ENCODE results near the gene SOX6. TPM values are rescaled to one million over a fixed set of nuclear protein-coding genes. Genes with fewer than 3 reads are reported as not detected.

The SOX6 gene
- total and polyA plus RNA-seq, 2 donors (not counting 3 experiments of a cell fraction or from before 2014, with no cell fraction given): 0.14 to 3.7 TPM

DNA sequence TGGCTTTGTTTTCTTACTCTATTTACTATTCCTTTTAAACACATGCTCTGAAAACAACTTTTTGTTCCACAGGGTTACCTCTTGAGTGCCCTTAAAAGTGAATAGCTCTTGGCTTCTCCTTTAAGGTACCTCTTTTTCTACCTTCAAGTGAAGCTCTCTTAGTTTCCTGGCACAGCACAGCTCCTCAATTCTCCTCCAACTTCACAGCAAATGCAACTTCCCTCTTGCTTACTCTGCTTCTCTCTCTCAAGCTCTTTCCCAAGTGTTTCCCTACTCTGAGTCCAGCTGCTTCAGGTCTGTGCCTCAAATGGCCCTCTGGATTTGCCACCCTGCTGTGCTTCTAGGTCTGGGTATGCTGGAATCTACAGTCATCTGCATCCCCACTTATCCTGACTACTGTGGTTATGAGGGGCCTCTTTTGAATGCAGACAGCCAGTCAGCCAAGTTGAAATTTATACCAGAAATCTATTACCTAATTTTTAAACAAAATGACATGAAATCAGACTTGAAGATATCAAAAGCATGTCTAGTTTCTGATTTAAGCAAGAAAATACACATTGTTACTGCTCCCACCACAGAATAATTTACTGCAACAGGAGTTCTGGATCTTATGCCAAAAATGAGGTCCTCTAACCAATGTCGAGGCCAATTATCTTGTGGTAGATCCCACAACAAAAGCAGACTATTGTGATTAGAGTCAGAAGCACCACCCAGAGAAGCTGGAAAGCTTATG, 371.1 kb downstream of the SOX6 start:
- H3K9me1 ChIP-seq (replicated peaks; ENCODE audit: control insufficient read depth, extremely low read depth, insufficient read depth, low read length): no peaks in the 10 kb centered on the region
- no peak overlapping the region for H3K4me3 ChIP-seq (replicated peaks in 1 of 3; ENCODE audit: insufficient read depth in 1 of 3, low read depth in 1 of 3, low read length in 3 of 3)
- FAIRE-seq (no peak), DNase-seq (ENCODE audit: low read depth, low spot score) (no peak)
- no peak overlapping the region for H2AFZ ChIP-seq (ENCODE audit: low read depth, low read length)
- no peaks in the 10 kb centered on the region for H3K9me3 ChIP-seq (replicated peaks; ENCODE audit: control insufficient read depth, insufficient read depth, low read length)
- ChIA-PET POLR2A (no interaction called here), CTCF (interaction anchor here (1.5 kb wide), 1 partner anchor 44 kb away, joined by 5 read pairs; no protein-coding TSS in a partner anchor)
- H3K9ac ChIP-seq (replicated peaks; ENCODE audit: extremely low read depth, insufficient read depth, low read length): no peak overlapping the region
- no peaks in the 10 kb centered on the region for H3K36me3 ChIP-seq (ENCODE audit: control insufficient read depth in 2 of 2, extremely low read depth in 1 of 2, insufficient read depth in 2 of 2, low read length in 2 of 2)
- H3K27ac ChIP-seq (ENCODE audit: insufficient read depth, low read depth, low read length): no peak overlapping the region
- no peaks in the 10 kb centered on the region for H3K79me2 ChIP-seq (ENCODE audit: control insufficient read depth, insufficient read depth, low read length)
- TF ChIP-seq MYC (IDR thresholded peaks at IDR 0.05; ENCODE audit: low read depth, low read length): no peak
- no peak for TF ChIP-seq JUN (IDR thresholded peaks at IDR 0.05; ENCODE audit: borderline replicate concordance, insufficient read depth, insufficient read length, low read depth)
- H3K4me2 ChIP-seq (ENCODE audit: insufficient read depth, low read length): no peak overlapping the region
- no peaks in the 10 kb centered on the region for H3K27me3 ChIP-seq (ENCODE audit: control insufficient read depth in 2 of 2, insufficient read depth in 2 of 2, low read length in 2 of 2)
- H3K4me1 ChIP-seq (ENCODE audit: control insufficient read depth, extremely low read depth, insufficient read depth, low read length): no peaks in the 10 kb centered on the region
- no peaks in the 10 kb centered on the region for H4K20me1 ChIP-seq (replicated peaks; ENCODE audit: control insufficient read depth, extremely low read depth, insufficient read depth, low read length)
- intact Hi-C loops (cut with micrococcal nuclease) (no loop called here), dilution Hi-C loops (cut with MboI; ENCODE audit: extremely low pct_ligation_motif_present, low sequenced_read_pairs) (no loop called here)
- BruUV-seq (replicated peaks): no TSS peak

- Histone ChIP-seq H3K27me3 (ENCODE audit: control insufficient read depth in 2 of 2, insufficient read depth in 2 of 2, low read length in 2 of 2) (no peaks in the 10 kb centered on the region), H3K9me3 (replicated peaks; ENCODE audit: control insufficient read depth, insufficient read depth, low read length) (no peaks in the 10 kb centered on the region), H3K4me3 (replicated peaks in 1 of 3; ENCODE audit: insufficient read depth in 1 of 3, low read depth in 1 of 3, low read length in 3 of 3) (no peak overlapping the region), H3K4me2 (ENCODE audit: insufficient read depth, low read length) (no peak overlapping the region), H3K9ac (replicated peaks; ENCODE audit: extremely low read depth, insufficient read depth, low read length) (no peak overlapping the region), H3K9me1 (replicated peaks; ENCODE audit: control insufficient read depth, extremely low read depth, insufficient read depth, low read length) (no peaks in the 10 kb centered on the region), H2AFZ (ENCODE audit: low read depth, low read length) (no peak overlapping the region), H3K36me3 (ENCODE audit: control insufficient read depth in 2 of 2, extremely low read depth in 1 of 2, insufficient read depth in 2 of 2, low read length in 2 of 2) (no peaks in the 10 kb centered on the region), H3K4me1 (ENCODE audit: control insufficient read depth, extremely low read depth, insufficient read depth, low read length) (no peaks in the 10 kb centered on the region), H4K20me1 (replicated peaks; ENCODE audit: control insufficient read depth, extremely low read depth, insufficient read depth, low read length) (no peaks in the 10 kb centered on the region), H3K27ac (ENCODE audit: insufficient read depth, low read depth, low read length) (no peak overlapping the region), H3K79me2 (ENCODE audit: control insufficient read depth, insufficient read depth, low read length) (no peaks in the 10 kb centered on the region)
- ChIA-PET POLR2A (no interaction called here), CTCF (interaction anchor here (1.0 kb wide), 1 partner anchor 41 kb away, joined by 3 read pairs; no protein-coding TSS in a partner anchor)
- no peak for FAIRE-seq
- DNase-seq (ENCODE audit: low read depth, low spot score): peak; percentile 44
- intact Hi-C loops (cut with micrococcal nuclease): no loop called here
- no TSS peak for BruUV-seq (replicated peaks)
- dilution Hi-C loops (cut with MboI; ENCODE audit: extremely low pct_ligation_motif_present, low sequenced_read_pairs): no loop called here
- TF ChIP-seq EZH2 (IDR thresholded peaks at IDR 0.05; ENCODE audit: borderline replicate concordance, low read depth, low read length, severe bottlenecking) (no peak), POLR2A (IDR thresholded peaks at IDR 0.05; ENCODE audit: low read depth, low read length) (no peak), JUN (IDR thresholded peaks at IDR 0.05; ENCODE audit: borderline replicate concordance, insufficient read depth, insufficient read length, low read depth) (no peak), POLR2AphosphoS5 (IDR thresholded peaks at IDR 0.05; ENCODE audit: insufficient read depth, low read depth, low read length) (no peak), FOS (IDR thresholded peaks at IDR 0.05; ENCODE audit: borderline replicate concordance, insufficient read depth, low read length) (no peak), MYC (IDR thresholded peaks at IDR 0.05; ENCODE audit: low read depth, low read length) (no peak), GATA2 (IDR thresholded peaks at IDR 0.05; ENCODE audit: insufficient read depth, insufficient read length, low read depth, low read length) (no peak)
- TF ChIP-seq, protein P1, sequence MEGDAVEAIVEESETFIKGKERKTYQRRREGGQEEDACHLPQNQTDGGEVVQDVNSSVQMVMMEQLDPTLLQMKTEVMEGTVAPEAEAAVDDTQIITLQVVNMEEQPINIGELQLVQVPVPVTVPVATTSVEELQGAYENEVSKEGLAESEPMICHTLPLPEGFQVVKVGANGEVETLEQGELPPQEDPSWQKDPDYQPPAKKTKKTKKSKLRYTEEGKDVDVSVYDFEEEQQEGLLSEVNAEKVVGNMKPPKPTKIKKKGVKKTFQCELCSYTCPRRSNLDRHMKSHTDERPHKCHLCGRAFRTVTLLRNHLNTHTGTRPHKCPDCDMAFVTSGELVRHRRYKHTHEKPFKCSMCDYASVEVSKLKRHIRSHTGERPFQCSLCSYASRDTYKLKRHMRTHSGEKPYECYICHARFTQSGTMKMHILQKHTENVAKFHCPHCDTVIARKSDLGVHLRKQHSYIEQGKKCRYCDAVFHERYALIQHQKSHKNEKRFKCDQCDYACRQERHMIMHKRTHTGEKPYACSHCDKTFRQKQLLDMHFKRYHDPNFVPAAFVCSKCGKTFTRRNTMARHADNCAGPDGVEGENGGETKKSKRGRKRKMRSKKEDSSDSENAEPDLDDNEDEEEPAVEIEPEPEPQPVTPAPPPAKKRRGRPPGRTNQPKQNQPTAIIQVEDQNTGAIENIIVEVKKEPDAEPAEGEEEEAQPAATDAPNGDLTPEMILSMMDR (IDR thresholded peaks at IDR 0.05; ENCODE audit: extremely low read depth in 1 of 2, insufficient read depth in 1 of 2, low read depth in 1 of 2, low read length in 2 of 2): no peak
- TF ChIP-seq, protein P2, sequence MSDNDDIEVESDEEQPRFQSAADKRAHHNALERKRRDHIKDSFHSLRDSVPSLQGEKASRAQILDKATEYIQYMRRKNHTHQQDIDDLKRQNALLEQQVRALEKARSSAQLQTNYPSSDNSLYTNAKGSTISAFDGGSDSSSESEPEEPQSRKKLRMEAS (IDR thresholded peaks at IDR 0.05; ENCODE audit: insufficient read depth, insufficient read length): no peak
Measured at GRCh38 chr11:15981292-15981691, 375.1 kb downstream of the SOX6 start.
